Measurements from ENCODE around the gene ZBTB46.

DNA sequence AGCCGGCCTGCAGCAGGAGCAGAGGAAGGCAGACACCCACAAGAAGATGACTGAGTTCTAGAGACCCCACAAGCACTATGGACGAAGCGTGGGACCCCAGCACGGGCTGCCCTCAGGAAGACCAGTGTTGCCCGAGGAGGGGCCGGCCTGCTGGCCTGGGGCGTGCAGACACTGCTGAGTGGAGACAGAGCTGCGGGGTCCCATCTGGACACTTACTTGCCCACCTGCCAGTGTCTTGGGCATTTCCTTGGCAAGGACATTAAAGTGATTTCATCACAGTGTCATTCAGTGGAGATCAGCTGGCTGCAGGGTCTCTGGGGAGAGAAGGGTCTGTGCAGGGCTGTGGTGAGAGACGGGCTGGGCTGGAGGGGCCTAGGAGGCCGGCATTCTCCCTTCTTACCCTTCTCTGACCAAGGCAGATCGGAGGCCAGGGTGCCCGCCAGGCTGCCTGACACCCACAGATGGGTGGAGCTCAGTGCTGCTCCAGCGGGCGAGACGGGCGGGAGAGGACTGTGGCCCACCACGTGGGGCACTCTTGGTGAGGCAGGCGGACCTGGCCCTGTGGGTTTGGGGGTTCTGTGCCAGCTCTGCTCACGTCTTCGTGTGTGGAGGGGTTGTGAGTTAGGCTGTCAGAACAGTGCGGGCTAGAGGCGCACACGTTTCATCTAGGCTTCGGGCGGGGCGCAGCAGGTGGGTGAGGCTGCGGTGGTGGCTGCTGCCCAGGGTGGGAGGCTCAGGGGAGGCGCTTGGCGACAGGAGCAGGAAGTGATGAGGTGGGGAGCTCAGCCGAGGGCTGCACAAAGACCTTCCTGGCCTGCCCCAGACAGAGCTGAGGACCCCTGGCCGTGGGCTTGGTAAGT, 95.0 kb downstream of the ZBTB46 start, which contains the start of gene LIME1:
- TF ChIP-seq, protein P1, sequence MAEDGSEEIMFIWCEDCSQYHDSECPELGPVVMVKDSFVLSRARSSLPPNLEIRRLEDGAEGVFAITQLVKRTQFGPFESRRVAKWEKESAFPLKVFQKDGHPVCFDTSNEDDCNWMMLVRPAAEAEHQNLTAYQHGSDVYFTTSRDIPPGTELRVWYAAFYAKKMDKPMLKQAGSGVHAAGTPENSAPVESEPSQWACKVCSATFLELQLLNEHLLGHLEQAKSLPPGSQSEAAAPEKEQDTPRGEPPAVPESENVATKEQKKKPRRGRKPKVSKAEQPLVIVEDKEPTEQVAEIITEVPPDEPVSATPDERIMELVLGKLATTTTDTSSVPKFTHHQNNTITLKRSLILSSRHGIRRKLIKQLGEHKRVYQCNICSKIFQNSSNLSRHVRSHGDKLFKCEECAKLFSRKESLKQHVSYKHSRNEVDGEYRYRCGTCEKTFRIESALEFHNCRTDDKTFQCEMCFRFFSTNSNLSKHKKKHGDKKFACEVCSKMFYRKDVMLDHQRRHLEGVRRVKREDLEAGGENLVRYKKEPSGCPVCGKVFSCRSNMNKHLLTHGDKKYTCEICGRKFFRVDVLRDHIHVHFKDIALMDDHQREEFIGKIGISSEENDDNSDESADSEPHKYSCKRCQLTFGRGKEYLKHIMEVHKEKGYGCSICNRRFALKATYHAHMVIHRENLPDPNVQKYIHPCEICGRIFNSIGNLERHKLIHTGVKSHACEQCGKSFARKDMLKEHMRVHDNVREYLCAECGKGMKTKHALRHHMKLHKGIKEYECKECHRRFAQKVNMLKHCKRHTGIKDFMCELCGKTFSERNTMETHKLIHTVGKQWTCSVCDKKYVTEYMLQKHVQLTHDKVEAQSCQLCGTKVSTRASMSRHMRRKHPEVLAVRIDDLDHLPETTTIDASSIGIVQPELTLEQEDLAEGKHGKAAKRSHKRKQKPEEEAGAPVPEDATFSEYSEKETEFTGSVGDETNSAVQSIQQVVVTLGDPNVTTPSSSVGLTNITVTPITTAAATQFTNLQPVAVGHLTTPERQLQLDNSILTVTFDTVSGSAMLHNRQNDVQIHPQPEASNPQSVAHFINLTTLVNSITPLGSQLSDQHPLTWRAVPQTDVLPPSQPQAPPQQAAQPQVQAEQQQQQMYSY (CRISPR knock-in tag; IDR thresholded peaks at IDR 0.05), result no peak
- TF ChIP-seq, protein P2, sequence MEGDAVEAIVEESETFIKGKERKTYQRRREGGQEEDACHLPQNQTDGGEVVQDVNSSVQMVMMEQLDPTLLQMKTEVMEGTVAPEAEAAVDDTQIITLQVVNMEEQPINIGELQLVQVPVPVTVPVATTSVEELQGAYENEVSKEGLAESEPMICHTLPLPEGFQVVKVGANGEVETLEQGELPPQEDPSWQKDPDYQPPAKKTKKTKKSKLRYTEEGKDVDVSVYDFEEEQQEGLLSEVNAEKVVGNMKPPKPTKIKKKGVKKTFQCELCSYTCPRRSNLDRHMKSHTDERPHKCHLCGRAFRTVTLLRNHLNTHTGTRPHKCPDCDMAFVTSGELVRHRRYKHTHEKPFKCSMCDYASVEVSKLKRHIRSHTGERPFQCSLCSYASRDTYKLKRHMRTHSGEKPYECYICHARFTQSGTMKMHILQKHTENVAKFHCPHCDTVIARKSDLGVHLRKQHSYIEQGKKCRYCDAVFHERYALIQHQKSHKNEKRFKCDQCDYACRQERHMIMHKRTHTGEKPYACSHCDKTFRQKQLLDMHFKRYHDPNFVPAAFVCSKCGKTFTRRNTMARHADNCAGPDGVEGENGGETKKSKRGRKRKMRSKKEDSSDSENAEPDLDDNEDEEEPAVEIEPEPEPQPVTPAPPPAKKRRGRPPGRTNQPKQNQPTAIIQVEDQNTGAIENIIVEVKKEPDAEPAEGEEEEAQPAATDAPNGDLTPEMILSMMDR (IDR thresholded peaks at IDR 0.05), result no peak
- TF ChIP-seq, protein P3, sequence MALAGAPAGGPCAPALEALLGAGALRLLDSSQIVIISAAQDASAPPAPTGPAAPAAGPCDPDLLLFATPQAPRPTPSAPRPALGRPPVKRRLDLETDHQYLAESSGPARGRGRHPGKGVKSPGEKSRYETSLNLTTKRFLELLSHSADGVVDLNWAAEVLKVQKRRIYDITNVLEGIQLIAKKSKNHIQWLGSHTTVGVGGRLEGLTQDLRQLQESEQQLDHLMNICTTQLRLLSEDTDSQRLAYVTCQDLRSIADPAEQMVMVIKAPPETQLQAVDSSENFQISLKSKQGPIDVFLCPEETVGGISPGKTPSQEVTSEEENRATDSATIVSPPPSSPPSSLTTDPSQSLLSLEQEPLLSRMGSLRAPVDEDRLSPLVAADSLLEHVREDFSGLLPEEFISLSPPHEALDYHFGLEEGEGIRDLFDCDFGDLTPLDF (CRISPR knock-in tag; IDR thresholded peaks at IDR 0.05), result no peak
- TF ChIP-seq, protein P4, sequence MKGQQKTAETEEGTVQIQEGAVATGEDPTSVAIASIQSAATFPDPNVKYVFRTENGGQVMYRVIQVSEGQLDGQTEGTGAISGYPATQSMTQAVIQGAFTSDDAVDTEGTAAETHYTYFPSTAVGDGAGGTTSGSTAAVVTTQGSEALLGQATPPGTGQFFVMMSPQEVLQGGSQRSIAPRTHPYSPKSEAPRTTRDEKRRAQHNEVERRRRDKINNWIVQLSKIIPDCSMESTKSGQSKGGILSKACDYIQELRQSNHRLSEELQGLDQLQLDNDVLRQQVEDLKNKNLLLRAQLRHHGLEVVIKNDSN (CRISPR knock-in tag; IDR thresholded peaks at IDR 0.05), result no peak
- TF ChIP-seq SP1 (CRISPR knock-in tag; conservative IDR thresholded peaks at IDR 0.05) (no peak), NFE2L1 (CRISPR knock-in tag; IDR thresholded peaks at IDR 0.05) (no peak)
